IPS-18c (cell line): ENCODE measurements around the gene ZNF280B.
"Not testable (repeated sequence)": the region's sequence is repeated elsewhere in the genome, so short reads cannot be mapped to it uniquely, and the experiment has no call there.

Experiments
- H3K4me3 ChIP-seq: 2 replicates; pipeline ENCODE4 v1.7.0; 2013; ENCODE audit warnings: low read depth, mild to moderate bottlenecking, low read length, moderate library complexity; ENCODE audit not compliant: insufficient read depth
- H3K9me3 ChIP-seq: one replicate; pipeline ENCODE4 v1.6.1; 2013; ENCODE audit warnings: mild to moderate bottlenecking, low read length, moderate library complexity; ENCODE audit not compliant: control insufficient read depth, insufficient read depth

The ZNF280B gene

DNA sequence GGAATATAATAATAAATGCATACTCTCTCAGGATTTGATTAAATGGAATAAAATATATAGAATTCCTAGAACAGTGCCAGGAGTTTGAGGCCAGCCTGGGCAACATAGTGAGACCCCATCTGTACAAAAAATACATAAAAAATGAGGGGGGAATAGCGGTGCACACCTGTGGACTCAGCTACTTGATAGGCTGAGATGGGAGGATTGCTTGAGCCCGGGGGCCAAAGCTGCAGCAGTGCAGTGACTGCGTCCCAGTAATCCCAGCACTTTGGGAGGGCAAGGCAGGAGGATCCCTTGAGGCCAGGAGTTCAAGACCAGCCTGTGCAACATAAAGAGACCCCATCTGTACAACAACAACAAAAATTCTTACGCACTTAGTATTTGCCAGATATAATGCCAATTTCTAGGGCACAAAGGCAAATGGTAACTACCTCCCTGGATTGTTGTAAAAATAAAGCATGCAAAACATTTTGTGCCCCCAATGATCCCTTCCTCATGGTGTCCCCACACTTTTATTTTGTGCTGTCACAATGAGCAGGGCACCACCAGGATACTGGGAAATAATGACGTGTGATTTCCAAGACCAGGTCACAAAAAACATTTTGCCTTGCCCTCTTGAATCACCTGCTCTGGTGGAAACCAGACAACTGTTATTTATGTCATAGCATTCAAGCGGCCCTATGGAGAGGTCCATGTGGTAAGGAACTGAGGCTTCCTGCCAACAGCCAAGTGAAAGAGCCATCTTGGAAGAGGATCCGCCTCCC lies 29.9 kb upstream of the ZNF280B start:
- Histone ChIP-seq H3K9me3 (no peaks in the 10 kb centered on the region), H3K4me3 (no peak overlapping the region)

DNA sequence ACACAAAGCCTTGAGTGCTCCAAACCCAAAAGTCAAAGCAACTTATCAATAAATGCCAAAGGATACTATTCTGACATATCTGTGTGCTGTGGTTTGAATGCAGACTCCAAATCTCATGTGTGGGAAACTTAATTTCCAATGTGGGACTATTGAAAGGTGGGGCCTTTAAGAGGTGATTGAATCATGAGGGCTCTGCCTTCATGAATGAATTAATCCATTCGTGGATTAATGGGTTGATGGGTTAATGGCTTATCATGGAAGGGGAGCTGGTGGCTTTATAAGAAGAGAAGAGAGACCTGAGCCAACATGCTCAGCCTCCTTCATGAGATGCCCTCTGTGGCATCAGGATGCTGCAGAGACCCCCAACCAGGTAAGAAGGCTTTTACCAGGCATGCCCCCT lies 28.4 kb upstream of the ZNF280B start:
- Histone ChIP-seq H3K9me3 (no peaks in the 10 kb centered on the region), H3K4me3 (no peak overlapping the region)

DNA sequence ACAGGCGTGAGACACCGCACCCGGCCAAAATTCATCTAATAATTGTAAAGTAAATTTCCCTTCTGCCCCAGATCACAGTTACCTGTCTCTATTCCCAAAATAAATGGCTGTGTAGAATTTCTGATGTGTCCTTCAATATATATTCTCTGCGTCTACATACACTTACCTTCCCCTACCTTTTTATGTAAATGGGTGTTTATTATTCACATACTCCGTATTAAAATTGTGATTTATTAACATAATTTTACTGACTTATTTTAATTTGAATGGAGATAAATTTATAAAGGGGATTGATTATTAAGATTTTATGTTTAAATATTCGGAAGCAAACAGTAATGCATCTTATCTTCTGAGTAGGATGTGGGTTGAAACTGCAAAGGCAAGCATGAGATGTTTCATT lies 28.0 kb upstream of the ZNF280B start:
- no peaks in the 10 kb centered on the region for H3K9me3 ChIP-seq
- H3K4me3 ChIP-seq, result no peak overlapping the region

DNA sequence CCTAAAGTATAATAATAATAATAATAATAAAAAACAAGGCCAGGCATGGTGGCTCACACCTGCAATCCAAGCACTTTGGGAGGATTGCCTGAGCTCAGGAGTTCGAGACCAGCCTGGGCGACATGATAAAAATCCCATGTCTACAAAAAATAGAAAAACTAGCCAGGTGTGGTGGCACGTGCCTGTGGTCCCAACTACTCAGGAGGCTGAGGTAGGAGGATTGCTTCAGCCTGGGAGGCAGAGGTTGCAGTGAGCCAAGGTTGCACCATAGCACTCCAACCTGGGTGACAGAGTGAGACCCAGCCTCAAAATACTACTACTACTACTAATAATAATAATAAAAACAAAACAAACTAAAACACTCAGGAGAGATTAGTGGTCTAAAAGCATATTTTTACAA lies 27.1 kb upstream of the ZNF280B start:
- Histone ChIP-seq H3K4me3 (no peak overlapping the region), H3K9me3 (no peaks in the 10 kb centered on the region)

DNA sequence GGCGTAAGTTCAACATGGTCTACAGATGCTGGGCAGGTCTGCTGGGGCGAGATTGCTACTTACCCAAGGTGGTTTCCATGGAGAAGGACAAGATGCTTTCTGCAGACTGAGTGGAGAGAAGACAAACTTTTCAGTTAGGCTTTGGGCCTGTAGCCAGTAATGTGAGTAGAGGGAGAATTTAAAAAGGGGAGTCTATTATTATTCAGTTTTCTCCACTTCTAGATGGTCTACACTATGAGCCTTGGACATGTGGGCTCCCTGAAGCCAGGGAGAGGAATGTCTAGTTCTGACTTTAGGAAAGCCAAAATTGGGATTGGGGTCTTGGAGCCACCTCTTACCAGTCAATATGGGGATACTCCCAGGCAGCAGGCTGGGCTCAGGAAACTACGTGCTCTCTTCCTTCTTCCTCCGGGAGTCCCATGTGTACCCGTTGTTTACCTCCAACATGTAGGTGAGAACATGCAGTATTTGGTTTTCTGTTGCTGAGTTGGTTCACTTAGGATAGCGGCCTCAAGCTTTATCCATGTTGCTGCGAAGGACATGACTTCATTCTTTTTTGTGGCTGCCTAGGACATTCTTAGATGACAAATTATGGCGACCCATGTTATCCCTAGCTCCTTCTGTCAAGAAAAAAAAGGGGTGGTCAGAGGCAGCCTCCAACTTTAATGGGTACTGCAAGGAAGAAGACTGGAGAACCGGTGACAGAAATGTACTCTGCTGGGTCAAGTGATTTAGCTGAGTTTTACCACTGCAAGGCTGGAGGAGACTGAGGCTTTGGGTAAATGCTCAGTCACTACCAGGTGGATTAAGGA lies 26.3 kb upstream of the ZNF280B start:
- H3K9me3 ChIP-seq, result no peaks in the 10 kb centered on the region

DNA sequence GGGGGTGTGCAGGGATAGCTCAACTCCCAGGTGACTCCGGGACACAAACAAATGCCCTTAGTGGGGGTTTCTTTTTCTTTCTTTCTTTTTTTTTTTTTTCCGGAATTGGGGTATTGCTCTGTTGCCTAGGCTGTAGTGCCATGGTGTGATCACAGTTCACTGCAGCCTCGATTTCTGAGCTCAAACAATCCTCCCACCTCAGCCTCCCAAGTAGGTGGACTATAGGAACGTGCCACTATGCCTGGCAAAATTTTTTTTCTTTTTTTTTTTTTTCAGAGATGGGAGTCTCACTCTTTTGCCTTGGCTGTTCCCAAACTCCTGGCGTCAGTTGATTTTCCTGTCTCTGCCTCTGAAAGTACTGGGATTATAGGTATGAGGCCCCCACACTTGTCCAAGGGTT lies 25.3 kb upstream of the ZNF280B start:
- H3K9me3 ChIP-seq, result no peaks in the 10 kb centered on the region
- H3K4me3 ChIP-seq, result no peak overlapping the region

More for the DNA sequence above, 26.3 kb upstream of the ZNF280B start:
- no peak overlapping the region for H3K4me3 ChIP-seq

DNA sequence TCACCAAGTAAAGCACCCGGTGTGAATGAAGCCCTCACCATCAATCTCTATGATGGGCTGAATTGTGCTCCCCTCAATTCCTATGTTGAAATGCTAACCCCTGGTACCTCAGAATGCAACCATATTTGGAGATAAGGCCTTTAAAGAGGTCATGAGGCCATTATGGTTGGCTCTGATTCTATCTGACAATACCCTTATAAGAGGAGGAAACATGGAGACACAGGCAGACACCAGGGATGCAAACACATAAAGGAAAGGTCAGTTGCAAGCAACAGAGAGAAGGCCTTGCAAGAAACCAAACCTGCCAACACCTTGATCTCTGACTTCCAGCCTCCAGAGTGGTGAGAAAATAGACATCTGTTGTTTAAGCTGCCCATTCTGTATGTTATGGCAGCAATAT lies 24.9 kb upstream of the ZNF280B start:
- Histone ChIP-seq H3K9me3 (no peaks in the 10 kb centered on the region), H3K4me3 (no peak overlapping the region)

DNA sequence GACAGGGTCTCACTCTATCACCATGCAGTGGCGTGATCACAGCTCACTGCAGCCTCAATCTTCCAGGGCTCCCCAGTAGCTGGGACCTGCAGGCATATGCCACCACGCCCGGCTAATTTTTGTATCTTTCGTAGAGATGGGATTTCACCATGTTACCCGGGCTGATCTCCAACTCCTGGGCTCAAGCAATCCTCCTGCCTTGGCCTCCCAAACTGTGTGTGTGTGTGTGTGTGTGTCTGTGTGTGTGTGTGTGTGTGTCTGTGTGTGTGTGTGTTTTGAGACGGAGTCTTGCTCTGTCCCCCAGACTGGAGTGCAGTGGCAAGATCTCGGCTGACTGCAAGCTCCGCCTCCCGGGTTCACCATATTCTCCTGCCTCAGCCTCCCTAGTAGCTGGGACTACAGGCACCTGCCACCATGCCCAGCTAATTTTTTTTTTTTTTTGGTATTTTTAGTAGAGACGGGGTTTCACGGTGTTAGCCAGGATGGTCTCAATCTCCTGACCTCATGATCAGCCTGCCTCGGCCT lies 24.1 kb upstream of the ZNF280B start:
- H3K4me3 ChIP-seq, result not testable (repeated sequence)

DNA sequence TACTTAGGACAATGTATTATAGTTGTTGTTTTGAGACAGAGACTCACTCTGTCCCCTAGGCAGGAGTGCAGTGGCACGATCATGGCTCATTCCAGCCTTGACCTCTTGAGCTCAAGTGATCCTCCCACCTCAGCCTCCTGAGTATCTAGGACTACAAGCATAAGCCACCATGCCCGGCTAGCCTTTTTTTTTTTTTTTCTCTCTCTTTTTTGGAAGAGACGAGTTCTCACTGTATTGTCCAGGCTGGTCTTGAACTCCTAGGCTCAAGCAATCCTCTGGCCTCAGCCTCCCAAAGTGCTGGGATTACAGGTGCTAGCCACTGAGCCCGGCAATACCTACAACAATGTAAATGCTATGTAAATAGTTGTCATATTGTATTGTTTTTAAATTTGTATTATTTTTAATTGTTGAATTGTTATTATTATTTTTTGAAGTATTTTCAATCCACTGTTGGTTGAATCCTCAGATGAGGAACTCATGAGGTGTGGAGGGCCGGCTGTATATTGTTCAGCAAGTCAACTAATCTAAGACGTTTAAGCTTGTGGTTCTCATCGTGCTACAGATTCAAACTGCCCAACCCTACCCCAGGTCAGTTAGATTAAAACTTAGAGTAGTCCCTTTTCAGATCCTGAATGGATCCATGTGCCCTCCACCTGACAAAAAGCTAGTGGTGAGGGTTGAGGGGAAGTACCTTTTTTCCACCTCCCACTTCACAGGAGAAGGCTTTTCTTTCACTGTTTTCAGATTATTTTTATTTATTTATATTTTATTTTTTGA lies 23.4 kb upstream of the ZNF280B start:
- Histone ChIP-seq H3K9me3 (no peaks in the 10 kb centered on the region), H3K4me3 (no peak overlapping the region)

More for the DNA sequence above, 24.1 kb upstream of the ZNF280B start:
- not testable (repeated sequence) for H3K9me3 ChIP-seq

DNA sequence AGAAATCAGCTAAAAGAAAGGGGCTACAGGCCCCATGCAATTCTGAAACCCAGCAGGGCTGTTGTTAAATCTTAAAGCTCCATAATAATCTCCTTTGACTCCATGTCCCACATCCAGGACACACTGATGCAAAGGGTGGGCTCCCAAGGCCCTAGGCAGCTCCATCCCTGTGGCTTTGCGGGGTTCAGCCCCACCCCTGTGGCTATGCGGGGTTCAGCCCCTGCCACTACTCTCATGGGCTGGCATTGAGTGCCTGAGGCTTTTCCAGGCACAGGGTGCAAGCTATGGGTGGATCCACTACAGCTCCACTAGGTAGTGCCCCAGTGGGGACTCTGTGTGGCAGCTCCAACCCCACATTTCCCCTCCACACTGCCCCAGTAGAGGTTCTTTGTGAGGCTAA lies 20.2 kb upstream of the ZNF280B start:
- Histone ChIP-seq H3K9me3 (no peaks in the 10 kb centered on the region), H3K4me3 (no peak overlapping the region)

DNA sequence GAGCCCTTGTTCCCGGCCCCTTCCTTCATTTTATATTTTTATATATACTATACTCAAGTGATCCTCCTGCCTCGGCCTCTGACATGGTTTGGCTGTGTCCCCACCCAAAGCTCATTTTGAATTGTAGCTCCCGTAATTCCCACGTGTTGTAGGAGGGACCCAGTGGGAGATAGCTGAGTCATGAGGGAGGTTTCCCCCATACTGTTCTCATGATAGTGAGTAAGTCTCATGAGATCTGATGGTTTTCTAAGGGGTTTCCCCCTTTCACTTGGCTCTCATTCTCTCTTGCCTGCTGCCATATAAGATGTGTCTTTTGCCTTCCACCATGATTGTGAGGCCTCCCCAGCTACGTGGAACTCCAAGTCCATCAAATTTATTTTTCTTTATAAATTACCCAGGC lies 18.8 kb upstream of the ZNF280B start:
- no peaks in the 10 kb centered on the region for H3K9me3 ChIP-seq
- H3K4me3 ChIP-seq, result no peak overlapping the region

DNA sequence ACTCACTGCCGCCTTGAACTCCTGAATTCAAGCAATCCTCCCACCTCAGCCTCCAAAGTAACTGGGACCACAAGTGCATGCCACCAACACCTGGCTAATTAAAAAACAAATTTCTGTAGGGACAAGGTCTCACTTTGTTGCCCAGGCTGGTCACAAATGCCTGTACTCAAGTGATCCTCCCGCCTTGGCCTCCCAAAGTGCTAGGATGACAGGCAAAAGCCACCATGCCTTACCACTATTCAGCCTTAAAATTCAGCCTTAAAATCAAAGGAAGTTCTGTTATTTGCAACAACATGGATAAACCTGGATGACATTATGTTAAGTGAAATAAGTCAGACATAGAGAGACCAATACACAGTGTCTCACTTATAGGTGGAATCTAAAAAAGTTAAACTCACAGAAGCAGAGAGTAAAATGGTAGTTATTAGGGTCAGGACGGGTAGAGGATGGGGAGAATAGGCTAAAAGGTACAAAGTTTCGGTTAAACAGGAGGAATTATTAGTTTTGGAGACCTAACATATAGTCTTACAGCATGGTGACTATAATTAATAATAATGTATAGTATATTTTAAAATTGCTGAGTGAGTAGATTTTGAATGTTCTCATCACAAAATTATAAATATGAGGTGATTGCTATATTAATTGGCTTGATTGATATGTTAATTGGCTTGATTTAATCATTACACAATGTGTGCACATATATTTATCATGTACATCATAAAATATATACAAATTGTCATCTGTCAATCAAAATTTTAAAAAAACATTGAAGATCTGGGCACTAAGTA lies 17.8 kb upstream of the ZNF280B start:
- H3K4me3 ChIP-seq, result no peak overlapping the region

DNA sequence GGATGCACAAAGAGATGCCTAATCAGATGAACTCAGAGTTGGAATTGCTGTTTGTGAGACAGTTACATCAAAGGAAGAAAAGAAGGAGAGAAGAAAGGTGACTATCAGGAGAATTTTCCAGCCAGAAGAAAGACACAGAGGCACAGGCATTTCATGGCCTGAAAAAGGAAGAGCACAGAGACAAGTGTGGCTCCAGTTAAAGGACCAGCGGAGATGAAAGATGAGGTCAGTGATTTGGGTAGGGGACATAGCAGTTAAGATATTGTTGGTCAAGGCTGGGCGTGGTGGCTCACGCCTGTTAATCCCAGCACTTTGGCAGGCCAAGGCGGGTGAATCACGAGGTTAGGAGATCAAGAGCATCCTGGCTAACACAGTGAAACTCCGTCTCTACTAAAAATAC lies 15.0 kb upstream of the ZNF280B start:
- Histone ChIP-seq H3K9me3 (no peaks in the 10 kb centered on the region), H3K4me3 (no peak overlapping the region)

More for the DNA sequence above, 17.8 kb upstream of the ZNF280B start:
- H3K9me3 ChIP-seq, result no peaks in the 10 kb centered on the region

DNA sequence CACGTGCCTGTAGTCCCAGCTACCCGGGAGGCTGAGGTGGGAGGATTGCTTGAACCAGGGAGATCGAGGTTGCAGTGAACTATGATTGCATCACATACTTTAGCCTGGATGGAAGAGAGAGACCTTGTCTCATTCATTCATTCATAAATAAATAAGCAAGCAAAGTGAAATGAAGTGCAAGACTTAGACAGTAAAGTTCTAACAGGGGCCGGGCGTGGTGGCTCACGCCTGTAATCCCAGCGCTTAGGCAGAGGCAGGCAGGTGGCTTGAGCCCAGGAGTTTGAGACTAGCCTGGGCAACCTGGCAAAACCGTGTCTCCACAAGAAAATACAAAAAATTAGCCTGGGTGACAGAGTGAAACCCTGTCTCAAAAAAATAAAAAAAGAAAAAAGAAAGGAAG lies 13.1 kb upstream of the ZNF280B start:
- H3K9me3 ChIP-seq, result no peaks in the 10 kb centered on the region

DNA sequence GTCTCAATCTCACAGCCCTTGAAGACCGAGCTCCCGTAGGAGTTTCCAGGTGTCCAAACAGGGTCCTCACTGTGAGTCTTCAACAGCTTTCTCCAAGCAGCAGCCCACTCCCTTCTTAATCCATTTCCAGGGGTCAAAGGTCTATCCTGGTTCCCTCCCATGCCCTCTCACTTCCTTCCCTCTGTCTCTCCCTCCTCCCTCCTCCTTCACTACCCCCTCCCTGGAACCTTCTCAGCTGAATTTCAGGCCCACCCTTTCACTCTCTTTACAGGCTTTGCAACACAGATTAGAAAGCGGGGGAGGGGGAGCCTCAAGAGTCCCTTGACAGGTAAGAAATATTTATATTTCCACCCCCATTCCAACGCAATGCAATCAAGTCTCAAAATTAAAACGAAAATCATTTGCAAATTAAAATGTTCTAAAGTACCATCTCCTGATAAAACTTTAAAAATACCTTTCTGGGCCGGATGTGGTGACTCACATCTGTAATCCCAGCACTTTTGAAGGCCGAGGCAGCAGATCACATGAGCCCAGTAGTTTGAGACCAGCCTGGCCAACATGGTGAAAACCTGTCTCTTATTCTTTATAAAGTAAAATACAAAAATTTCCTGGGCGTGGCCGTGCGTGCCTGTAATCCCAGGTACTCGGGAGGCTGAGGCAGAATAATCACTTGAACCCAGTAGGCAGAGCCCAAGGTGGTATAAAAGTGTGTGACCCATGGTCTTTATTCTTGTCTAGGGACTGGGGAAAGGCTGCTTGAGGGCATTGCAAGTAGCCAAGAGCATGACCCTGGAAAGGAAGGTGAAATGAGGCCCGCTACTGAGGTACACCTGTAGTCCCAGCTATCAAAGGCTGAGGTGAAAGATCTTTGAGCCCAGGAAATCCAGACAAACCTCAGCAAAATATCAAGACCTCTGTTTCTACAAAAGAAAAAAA lies 12.4 kb upstream of the ZNF280B start:
- Histone ChIP-seq H3K9me3 (no peaks in the 10 kb centered on the region), H3K4me3 (no peak overlapping the region)

More for the DNA sequence above, 13.1 kb upstream of the ZNF280B start:
- H3K4me3 ChIP-seq, result no peak overlapping the region
